Fibroblast of lung (primary cell): ENCODE results near the gene TP53INP2. TPM values are rescaled to one million over a fixed set of nuclear protein-coding genes. Genes with fewer than 3 reads are reported as not detected.

Experiments
- DNase-seq, 2 donors: peaks; one replicate each; pipeline versions ENCODE4 v3.0.0 to v3.0.0-alpha.2; 2010; ENCODE audit warnings: low read depth in 2 of 2
- H2AFZ ChIP-seq: 2 replicates; pipeline ENCODE4 v1.5.1; 2012; ENCODE audit warnings: low read length, control low read depth, inconsistent platforms
- H3K27ac ChIP-seq: 2 replicates; pipeline ENCODE4 v1.5.1; 2011; ENCODE audit warnings: low read length, control low read depth; ENCODE audit not compliant: insufficient read depth
- H3K27me3 ChIP-seq: 2 replicates; pipeline ENCODE4 v1.5.1; 2011; ENCODE audit warnings: mild to moderate bottlenecking, low read length; ENCODE audit not compliant: control insufficient read depth, insufficient read depth
- H3K36me3 ChIP-seq: 2 replicates; pipeline ENCODE4 v1.5.1; 2011; ENCODE audit warnings: low read length; ENCODE audit not compliant: control insufficient read depth, insufficient read depth
- H3K4me1 ChIP-seq: 2 replicates; pipeline ENCODE4 v1.5.1; 2011; ENCODE audit warnings: low read length; ENCODE audit not compliant: control insufficient read depth, insufficient read depth; ENCODE audit errors: extremely low read depth
- H3K4me2 ChIP-seq: 2 replicates; pipeline ENCODE4 v1.5.1; 2011; ENCODE audit warnings: low read length, control low read depth; ENCODE audit not compliant: insufficient read depth; ENCODE audit errors: extremely low read depth
- H3K4me3 ChIP-seq, 4 experiments: fragments of 200-600 bp in 1 of 4; sonication (generic) in 1 of 4; replicated peaks in 1 of 4; 2 replicates each; pipeline ENCODE4 v1.5.1; 2011 to 2016; ENCODE audit warnings: low read length in 4 of 4, low read depth in 3 of 4, mild to moderate bottlenecking in 3 of 4, control low read depth in 2 of 4, inconsistent platforms in 1 of 4, mixed read lengths in 1 of 4; ENCODE audit not compliant: insufficient read depth in 1 of 4; ENCODE audit errors: control extremely low read depth in 1 of 4
- H3K79me2 ChIP-seq: 2 replicates; pipeline ENCODE4 v1.5.1; 2012; ENCODE audit warnings: mild to moderate bottlenecking, low read length, inconsistent platforms; ENCODE audit not compliant: control insufficient read depth, insufficient read depth
- H3K9ac ChIP-seq: 2 replicates; pipeline ENCODE4 v1.5.1; 2011; ENCODE audit warnings: mild to moderate bottlenecking, low read length, control low read depth; ENCODE audit not compliant: insufficient read depth
- H3K9me3 ChIP-seq: 2 replicates; pipeline ENCODE4 v1.5.1; 2012; ENCODE audit warnings: low read depth, low read length; ENCODE audit not compliant: control insufficient read depth, insufficient read depth
- H4K20me1 ChIP-seq: 2 replicates; pipeline ENCODE4 v1.5.1; 2011; ENCODE audit warnings: low read length; ENCODE audit not compliant: control insufficient read depth, insufficient read depth; ENCODE audit errors: extremely low read depth
- EZH2 ChIP-seq: IDR thresholded peaks from 2 replicates; pipeline ENCODE4 v1.5.1; 2012; ENCODE audit warnings: low read length, control low read depth, mild to moderate bottlenecking; ENCODE audit errors: missing control alignments
- polyA plus RNA-seq, 2 donors: library from polyadenylated mRNA; depleted of rRNA in 1 of 2; stranded (reverse) in 1 of 2; unstranded in 1 of 2; fragments of >200 nt; gene quantifications; 2 replicates each; pipeline ENCODE4 v1.2.1, GENCODE V29; 2011 to 2012; ENCODE audit warnings: missing spikeins in 1 of 2
- total RNA-seq: library from RNA; depleted of rRNA; stranded (reverse); fragments of >200 nt; gene quantifications from 2 replicates; pipeline ENCODE4 v1.2.1, GENCODE V29; 2014
- TF ChIP-seq, protein P1 (sequence below), 2 donors: IDR thresholded peaks in 1 of 2; conservative IDR thresholded peaks in 1 of 2; 1 replicate in 1 of 2; 2 replicates in 1 of 2; pipeline ENCODE4 v1.5.1; 2011 to 2012; ENCODE audit warnings: low read length in 2 of 2, control low read depth in 1 of 2, inconsistent platforms in 1 of 2, low read depth in 1 of 2, mild to moderate bottlenecking in 1 of 2

Gene TP53INP2
- total and polyA plus RNA-seq, 2 donors (not counting 1 experiment from before 2014, with no cell fraction given) = 6.4 to 9.8 TPM

DNA sequence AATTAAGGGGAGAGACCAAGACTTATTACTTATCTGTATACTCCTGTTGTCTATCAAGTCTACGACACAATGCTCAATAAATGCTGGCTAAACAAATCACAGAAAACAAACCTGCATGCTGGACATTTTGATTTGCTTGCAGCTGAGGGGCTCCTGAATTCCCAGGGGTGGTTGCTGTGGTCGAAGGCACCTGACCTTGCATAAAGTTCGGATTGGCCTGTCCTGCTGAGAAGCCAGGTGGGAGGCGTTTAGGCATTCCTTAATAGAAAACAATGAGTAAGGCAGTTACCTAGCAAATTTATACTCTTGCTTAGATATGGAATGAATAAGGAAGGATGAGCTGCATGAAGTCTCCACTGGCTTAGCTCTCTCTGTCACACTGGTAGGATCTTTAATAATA lies 50.5 kb downstream of the TP53INP2 start:
- no peak overlapping the region for H2AFZ ChIP-seq
- H4K20me1 ChIP-seq = no peaks in the 10 kb centered on the region
- H3K27me3 ChIP-seq = no peaks in the 10 kb centered on the region
- H3K9me3 ChIP-seq = no peaks in the 10 kb centered on the region
- H3K4me2 ChIP-seq = no peak overlapping the region
- no peaks in the 10 kb centered on the region for H3K79me2 ChIP-seq
- peaks cover 3% of the 10 kb centered on the region for H3K4me1 ChIP-seq
- H3K27ac ChIP-seq = no peak overlapping the region
- DNase-seq = no peak
- no peak overlapping the region for H3K4me3 ChIP-seq
- TF ChIP-seq, protein P1, sequence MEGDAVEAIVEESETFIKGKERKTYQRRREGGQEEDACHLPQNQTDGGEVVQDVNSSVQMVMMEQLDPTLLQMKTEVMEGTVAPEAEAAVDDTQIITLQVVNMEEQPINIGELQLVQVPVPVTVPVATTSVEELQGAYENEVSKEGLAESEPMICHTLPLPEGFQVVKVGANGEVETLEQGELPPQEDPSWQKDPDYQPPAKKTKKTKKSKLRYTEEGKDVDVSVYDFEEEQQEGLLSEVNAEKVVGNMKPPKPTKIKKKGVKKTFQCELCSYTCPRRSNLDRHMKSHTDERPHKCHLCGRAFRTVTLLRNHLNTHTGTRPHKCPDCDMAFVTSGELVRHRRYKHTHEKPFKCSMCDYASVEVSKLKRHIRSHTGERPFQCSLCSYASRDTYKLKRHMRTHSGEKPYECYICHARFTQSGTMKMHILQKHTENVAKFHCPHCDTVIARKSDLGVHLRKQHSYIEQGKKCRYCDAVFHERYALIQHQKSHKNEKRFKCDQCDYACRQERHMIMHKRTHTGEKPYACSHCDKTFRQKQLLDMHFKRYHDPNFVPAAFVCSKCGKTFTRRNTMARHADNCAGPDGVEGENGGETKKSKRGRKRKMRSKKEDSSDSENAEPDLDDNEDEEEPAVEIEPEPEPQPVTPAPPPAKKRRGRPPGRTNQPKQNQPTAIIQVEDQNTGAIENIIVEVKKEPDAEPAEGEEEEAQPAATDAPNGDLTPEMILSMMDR (conservative IDR thresholded peaks at IDR 0.05 in 1 of 2, IDR thresholded peaks at IDR 0.05 in 1 of 2; ENCODE audit: low read depth in 1 of 2, low read length in 2 of 2) = no peak
- no peak for TF ChIP-seq EZH2
- peaks cover 9% of the 10 kb centered on the region for H3K36me3 ChIP-seq
- H3K9ac ChIP-seq = no peak overlapping the region

DNA sequence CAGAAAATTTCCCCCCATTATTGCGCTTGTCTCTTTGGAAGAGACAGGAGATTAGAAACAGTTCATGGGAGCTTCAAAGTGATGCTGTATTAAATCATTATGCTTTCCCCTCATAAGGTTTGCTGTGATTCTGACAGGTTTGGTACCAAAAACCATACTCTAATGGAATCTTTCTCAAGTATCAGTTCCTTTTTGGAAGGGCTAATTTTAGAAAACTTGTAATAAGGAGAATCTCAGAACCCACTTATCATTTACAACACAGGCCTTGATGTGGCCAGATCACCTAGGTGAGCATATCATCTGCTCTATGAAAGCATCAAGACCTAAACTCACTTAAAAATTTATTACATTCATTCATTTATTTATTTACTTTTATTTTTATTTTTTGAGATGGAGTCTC lies 51.2 kb downstream of the TP53INP2 start:
- no peaks in the 10 kb centered on the region for H3K27me3 ChIP-seq
- no peak for DNase-seq
- H4K20me1 ChIP-seq = no peaks in the 10 kb centered on the region
- peaks cover 6% of the 10 kb centered on the region for H3K36me3 ChIP-seq
- H3K9me3 ChIP-seq = no peaks in the 10 kb centered on the region
- H3K4me1 ChIP-seq = peaks cover 3% of the 10 kb centered on the region
- H3K79me2 ChIP-seq = no peaks in the 10 kb centered on the region
- no peak overlapping the region for H3K4me3 ChIP-seq
- H3K4me2 ChIP-seq = no peak overlapping the region
- TF ChIP-seq, protein P1 (conservative IDR thresholded peaks at IDR 0.05 in 1 of 2, IDR thresholded peaks at IDR 0.05 in 1 of 2; ENCODE audit: low read depth in 1 of 2, low read length in 2 of 2) = no peak
- TF ChIP-seq EZH2 = no peak
- H2AFZ ChIP-seq = no peak overlapping the region
- H3K27ac ChIP-seq = no peak overlapping the region
- H3K9ac ChIP-seq = no peak overlapping the region

DNA sequence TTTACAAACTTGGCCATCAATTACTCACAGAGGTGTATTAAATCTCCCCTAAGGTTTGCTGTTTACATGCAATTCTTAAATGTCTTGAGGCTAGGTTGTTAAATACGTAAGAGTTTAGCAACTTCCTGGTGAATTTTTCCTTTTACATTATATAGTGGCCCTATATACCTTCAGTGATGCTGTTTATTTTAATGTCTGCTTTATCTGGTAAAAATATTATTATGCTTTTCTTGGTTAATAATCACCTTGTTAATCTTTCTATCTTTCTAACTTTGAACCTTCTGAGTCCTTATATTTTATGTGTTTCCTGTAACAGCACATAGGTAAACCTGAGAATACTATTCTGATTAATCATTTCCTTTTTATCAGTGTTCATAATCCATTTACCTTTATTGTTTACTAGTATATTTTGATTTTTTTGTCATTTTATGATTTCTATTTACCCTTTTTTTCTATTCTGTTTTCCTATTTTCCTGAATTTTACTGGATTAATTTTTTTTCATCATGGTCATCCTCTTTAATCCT lies 57.9 kb downstream of the TP53INP2 start:
- H3K4me1 ChIP-seq = no peaks in the 10 kb centered on the region
- no peaks in the 10 kb centered on the region for H4K20me1 ChIP-seq
- H3K9me3 ChIP-seq = no peaks in the 10 kb centered on the region
- no peaks in the 10 kb centered on the region for H3K27me3 ChIP-seq
- no peak overlapping the region for H3K4me3 ChIP-seq
- no peak overlapping the region for H3K4me2 ChIP-seq
- H3K9ac ChIP-seq = no peak overlapping the region
- no peak overlapping the region for H2AFZ ChIP-seq
- H3K36me3 ChIP-seq = peaks cover 14% of the 10 kb centered on the region
- H3K27ac ChIP-seq = no peak overlapping the region
- H3K79me2 ChIP-seq = no peaks in the 10 kb centered on the region
- no peak for TF ChIP-seq EZH2
- TF ChIP-seq, protein P1 (conservative IDR thresholded peaks at IDR 0.05 in 1 of 2, IDR thresholded peaks at IDR 0.05 in 1 of 2; ENCODE audit: low read depth in 1 of 2, low read length in 2 of 2) = no peak
- DNase-seq = no peak

Other genes with a start within 250 kb of the TP53INP2 start
- gene DYNLRB1, start 187.9 kb upstream of the TP53INP2 start, total RNA-seq = 39.8 and 107 TPM in 2 replicates
- gene DYNLRB1, start 187.9 kb upstream of the TP53INP2 start, polyA plus RNA-seq = 352 and 524 TPM in 2 replicates
- 21.8 and 30.4 TPM in 2 replicates for gene MAP1LC3A, start 145.6 kb upstream of the TP53INP2 start, total RNA-seq
- 14.0 and 19.3 TPM in 2 replicates for gene MAP1LC3A, start 145.6 kb upstream of the TP53INP2 start, polyA plus RNA-seq
- gene PIGU, start 27.3 kb upstream of the TP53INP2 start, total RNA-seq = 4.9 and 6.4 TPM in 2 replicates
- gene PIGU, start 27.3 kb upstream of the TP53INP2 start, polyA plus RNA-seq = 42.6 and 47.5 TPM in 2 replicates
- 5.9 and 8.1 TPM in 2 replicates for gene NCOA6, start 121.3 kb downstream of the TP53INP2 start, total RNA-seq
- gene NCOA6, start 121.3 kb downstream of the TP53INP2 start, polyA plus RNA-seq = 12.0 and 14.6 TPM in 2 replicates
- 9.5 and 15.2 TPM in 2 replicates for gene GGT7, start 168.5 kb downstream of the TP53INP2 start, total RNA-seq
- gene GGT7, start 168.5 kb downstream of the TP53INP2 start, polyA plus RNA-seq = 8.2 and 10.3 TPM in 2 replicates
- gene ACSS2, start 172.3 kb downstream of the TP53INP2 start, total RNA-seq = 50.1 and 129 TPM in 2 replicates
- 52.1 and 59.4 TPM in 2 replicates for gene ACSS2, start 172.3 kb downstream of the TP53INP2 start, polyA plus RNA-seq